Keratinocyte (primary cell): ENCODE measurements around the gene CLEC16A.

Experiments used
- CTCF ChIP-seq, 3 experiments: IDR thresholded peaks in 1 of 3; conservative IDR thresholded peaks in 1 of 3; optimal IDR thresholded peaks in 1 of 3; 2 replicates in 2 of 3; 3 replicates in 1 of 3; pipeline versions ENCODE3 to v1.5.1; 2011; ENCODE audit warnings: low read length in 3 of 3, mild to moderate bottlenecking in 3 of 3, moderate library complexity in 2 of 3, control low read depth in 1 of 3, inconsistent platforms in 1 of 3; ENCODE audit not compliant: insufficient read depth in 2 of 3; ENCODE audit errors: extremely low read depth in 1 of 3
- EZH2 ChIP-seq: IDR thresholded peaks from one replicate; pipeline ENCODE4 v1.6.1; 2012; ENCODE audit warnings: inconsistent platforms, mild to moderate bottlenecking, low read length, moderate library complexity

DNA sequence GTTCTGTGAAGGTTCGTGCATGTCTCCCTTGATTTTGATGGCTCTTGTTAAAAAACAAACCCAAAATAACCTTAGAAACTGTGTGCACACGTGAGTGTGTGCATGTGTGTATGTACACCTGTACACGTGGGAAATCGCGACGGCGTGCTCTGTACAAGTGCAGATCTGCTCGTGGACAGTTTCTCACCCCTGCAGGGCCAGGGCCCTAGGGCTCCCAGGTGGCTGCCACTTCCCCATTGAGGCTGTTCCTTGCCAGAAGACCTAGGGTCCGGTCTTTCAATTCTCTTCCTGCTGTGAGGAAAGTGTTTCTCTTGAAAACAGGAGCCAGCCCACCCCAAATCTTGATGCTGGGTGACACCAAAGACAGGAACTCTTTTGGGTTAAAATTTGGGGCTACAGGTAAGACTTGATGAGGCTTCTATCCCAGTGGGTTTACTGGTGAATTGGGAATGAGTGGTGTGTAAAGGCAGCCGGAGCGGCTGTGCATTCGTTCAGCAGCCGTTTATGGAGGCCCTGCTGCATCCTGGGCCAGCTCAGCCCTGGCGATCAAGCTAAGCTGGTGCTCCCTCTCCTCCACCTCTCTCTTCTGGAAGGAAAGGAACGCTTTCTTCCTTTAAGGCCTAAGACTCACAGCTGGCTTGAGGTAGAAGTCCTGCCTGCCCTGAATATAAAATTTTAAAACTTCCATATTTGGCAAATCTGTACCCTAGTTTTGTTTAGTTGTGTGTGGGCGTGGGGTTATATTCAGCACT, 137.9 kb downstream of the CLEC16A start:
- TF ChIP-seq CTCF (optimal IDR thresholded peaks at IDR 0.05 in 1 of 3, IDR thresholded peaks at IDR 0.05 in 1 of 3, conservative IDR thresholded peaks at IDR 0.05 in 1 of 3; ENCODE audit: extremely low read depth in 1 of 3, insufficient read depth in 2 of 3, low read length in 3 of 3) (no peak), EZH2 (no peak)
